ENCODE data around the gene POT1.

DNA sequence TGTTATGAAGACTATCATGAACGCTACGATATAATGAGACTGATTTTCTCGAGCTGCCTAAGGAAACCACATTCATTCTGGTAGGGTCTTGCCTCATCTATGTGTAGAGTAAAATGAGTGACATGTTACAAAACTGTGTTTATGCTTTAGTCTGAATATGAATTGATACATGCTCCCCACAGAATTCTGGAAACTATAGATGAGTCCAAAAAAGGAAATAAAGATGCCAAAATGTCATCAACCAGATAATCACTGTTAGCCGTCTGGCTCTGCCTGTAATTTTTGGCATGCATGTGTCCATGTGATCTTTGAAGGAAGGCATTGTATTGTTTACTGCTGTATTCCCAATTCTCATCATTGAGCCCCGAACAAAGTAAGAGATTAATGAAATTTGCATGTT lies 121.4 kb downstream of the POT1 start:
- TF ChIP-seq, protein P1, sequence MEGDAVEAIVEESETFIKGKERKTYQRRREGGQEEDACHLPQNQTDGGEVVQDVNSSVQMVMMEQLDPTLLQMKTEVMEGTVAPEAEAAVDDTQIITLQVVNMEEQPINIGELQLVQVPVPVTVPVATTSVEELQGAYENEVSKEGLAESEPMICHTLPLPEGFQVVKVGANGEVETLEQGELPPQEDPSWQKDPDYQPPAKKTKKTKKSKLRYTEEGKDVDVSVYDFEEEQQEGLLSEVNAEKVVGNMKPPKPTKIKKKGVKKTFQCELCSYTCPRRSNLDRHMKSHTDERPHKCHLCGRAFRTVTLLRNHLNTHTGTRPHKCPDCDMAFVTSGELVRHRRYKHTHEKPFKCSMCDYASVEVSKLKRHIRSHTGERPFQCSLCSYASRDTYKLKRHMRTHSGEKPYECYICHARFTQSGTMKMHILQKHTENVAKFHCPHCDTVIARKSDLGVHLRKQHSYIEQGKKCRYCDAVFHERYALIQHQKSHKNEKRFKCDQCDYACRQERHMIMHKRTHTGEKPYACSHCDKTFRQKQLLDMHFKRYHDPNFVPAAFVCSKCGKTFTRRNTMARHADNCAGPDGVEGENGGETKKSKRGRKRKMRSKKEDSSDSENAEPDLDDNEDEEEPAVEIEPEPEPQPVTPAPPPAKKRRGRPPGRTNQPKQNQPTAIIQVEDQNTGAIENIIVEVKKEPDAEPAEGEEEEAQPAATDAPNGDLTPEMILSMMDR (IDR thresholded peaks at IDR 0.05), result no peak
- no peak for TF ChIP-seq POLR2A (IDR thresholded peaks at IDR 0.05)

All from Peyer's patch (tissue), 4 donors.